Anterior cingulate cortex (tissue), 58 donors: Measurements from ENCODE around the gene DHRS1.

Source experiments
- DNase-seq, 58 donors: peaks; one replicate each; lab custom pipeline; 2025; lab: John Stamatoyannopoulos, UW

The DHRS1 gene

GRCh38 chr14:24286996-24287395 lies 12.6 kb downstream of the DHRS1 start:
- DNase-seq, result no peak

GRCh38 chr14:24285351-24285750 lies 14.2 kb downstream of the DHRS1 start:
- DNase-seq, result no peak

GRCh38 chr14:24284501-24285035 lies 15.0 kb downstream of the DHRS1 start:
- no peak for DNase-seq

GRCh38 chr14:24283796-24284460 lies 15.7 kb downstream of the DHRS1 start:
- DNase-seq, result no peak

GRCh38 chr14:24282736-24283135 lies 16.8 kb downstream of the DHRS1 start:
- DNase-seq, result no peak

- no peak for DNase-seq
Observed at GRCh38 chr14:24281636-24282035, 17.9 kb downstream of the DHRS1 start.

- no peak for DNase-seq
Observed at GRCh38 chr14:24280797-24281460, 18.7 kb downstream of the DHRS1 start.

GRCh38 chr14:24279301-24280186 lies 20.0 kb downstream of the DHRS1 start:
- peak in 30 of 58 donors; percentile 6 to 59 (median 26) for DNase-seq

- no peak for DNase-seq
Observed at GRCh38 chr14:24278424-24278823, 21.2 kb downstream of the DHRS1 start.

- peak in 10 of 58 donors; percentile 8 to 33 (median 16) for DNase-seq
Observed at GRCh38 chr14:24277606-24278321, 21.8 kb downstream of the DHRS1 start.

- no peak for DNase-seq
Observed at GRCh38 chr14:24277071-24277470, 22.5 kb downstream of the DHRS1 start.

GRCh38 chr14:24274101-24274543 lies 25.5 kb downstream of the DHRS1 start:
- peak in 3 of 58 donors; percentile 7 to 33 (median 21) for DNase-seq

GRCh38 chr14:24273422-24273998 lies 26.1 kb downstream of the DHRS1 start:
- DNase-seq, result no peak

GRCh38 chr14:24272467-24272866 lies 27.1 kb downstream of the DHRS1 start:
- no peak for DNase-seq

GRCh38 chr14:24271834-24272263 lies 27.7 kb downstream of the DHRS1 start:
- DNase-seq, result no peak

GRCh38 chr14:24271134-24271833 lies 28.3 kb downstream of the DHRS1 start, which contains the start of gene RABGGTA:
RABGGTA (minus strand) TSS chr14:24271597; CDS start chr14:24271115, 482 bp downstream.
- DNase-seq, result peak; percentile 9 to 89 (median 70)

GRCh38 chr14:24270537-24271133 lies 28.9 kb downstream of the DHRS1 start:
- peak in 1 of 58 donors; percentile 30 for DNase-seq

GRCh38 chr14:24269910-24270536 lies 29.6 kb downstream of the DHRS1 start:
- no peak for DNase-seq
